Right renal pelvis (tissue), 4 donors: Measurements from ENCODE around the gene BTBD9. TPM values are rescaled to one million over a fixed set of nuclear protein-coding genes. Genes with fewer than 3 reads are reported as not detected.

Source experiments
- DNase-seq, 4 donors: peaks; one replicate each; pipeline ENCODE4 v3.0.0-alpha.2; 2013; ENCODE audit warnings: low read depth in 4 of 4, low spot score in 3 of 4, missing footprints in 1 of 4
- polyA plus RNA-seq, 4 donors: library from polyadenylated mRNA; unstranded; fragments of 120-200 nt; gene quantifications; one replicate each; pipeline ENCODE4 v1.2.1, GENCODE V29; 2013; ENCODE audit not compliant: insufficient read length in 4 of 4

The BTBD9 gene
- polyA plus RNA-seq, 4 donors: 11.9 to 15.6 (median 13.8) TPM

- DNase-seq: no peak
Measured at GRCh38 chr6:38403548-38403947, 236.2 kb downstream of the BTBD9 start.

- DNase-seq: no peak
Measured at GRCh38 chr6:38400764-38401163, 239.0 kb downstream of the BTBD9 start.

- DNase-seq: no peak
Measured at GRCh38 chr6:38400101-38400500, 239.6 kb downstream of the BTBD9 start.

- DNase-seq: no peak
Measured at GRCh38 chr6:38396209-38396608, 243.5 kb downstream of the BTBD9 start.

- DNase-seq: no peak
Measured at GRCh38 chr6:38393986-38394385, 245.7 kb downstream of the BTBD9 start.

GRCh38 chr6:38391626-38392579 is 247.8 kb downstream of the BTBD9 start:
- DNase-seq: no peak

- DNase-seq: no peak
Measured at GRCh38 chr6:38391206-38391605, 248.5 kb downstream of the BTBD9 start.

- no peak for DNase-seq
Measured at GRCh38 chr6:38389875-38390274, 249.9 kb downstream of the BTBD9 start.

- no peak for DNase-seq
Measured at GRCh38 chr6:38387971-38388370, 251.8 kb downstream of the BTBD9 start.

- no peak for DNase-seq
Measured at GRCh38 chr6:38387461-38387860, 252.3 kb downstream of the BTBD9 start.

GRCh38 chr6:38378801-38379200 is 260.9 kb downstream of the BTBD9 start:
- no peak for DNase-seq

GRCh38 chr6:38375937-38376336 is 263.8 kb downstream of the BTBD9 start:
- no peak for DNase-seq

- no peak for DNase-seq
Measured at GRCh38 chr6:38375341-38375740, 264.4 kb downstream of the BTBD9 start.

GRCh38 chr6:38371881-38372280 is 267.8 kb downstream of the BTBD9 start:
- DNase-seq: no peak

GRCh38 chr6:38370653-38371601 is 268.8 kb downstream of the BTBD9 start:
- DNase-seq: peak; percentile 21 to 47 (median 31)

- DNase-seq: no peak
Measured at GRCh38 chr6:38367231-38367630, 272.5 kb downstream of the BTBD9 start.

GRCh38 chr6:38366234-38366633 is 273.5 kb downstream of the BTBD9 start:
- DNase-seq: no peak

GRCh38 chr6:38364775-38365174 is 275.0 kb downstream of the BTBD9 start:
- no peak for DNase-seq

- no peak for DNase-seq
Measured at GRCh38 chr6:38364127-38364526, 275.6 kb downstream of the BTBD9 start.

- no peak for DNase-seq
Measured at GRCh38 chr6:38355519-38355918, 284.2 kb downstream of the BTBD9 start.

GRCh38 chr6:38354905-38355304 is 284.8 kb downstream of the BTBD9 start:
- no peak for DNase-seq
